ENCODE measurements around the gene RBPMS2. TPM values are rescaled to one million over a fixed set of nuclear protein-coding genes. Genes with fewer than 3 reads are reported as not detected.
"Not testable (repeated sequence)": the region's sequence is repeated elsewhere in the genome, so short reads cannot be mapped to it uniquely, and the experiment has no call there.

Gene RBPMS2
- total and polyA plus RNA-seq, 7 donors = 1.6 to 3.6 (median 2.0) TPM

- Histone ChIP-seq H3K27ac (no peak overlapping the region), H3K9me3 (no peaks in the 10 kb centered on the region), H3K4me3 (no peak overlapping the region), H3K36me3 (ENCODE audit: insufficient read depth in 1 of 2, low read depth in 1 of 2) (no peaks in the 10 kb centered on the region), H3K4me1 (peaks cover under 1% of the 10 kb centered on the region), H3K27me3 (ENCODE audit: insufficient read depth in 3 of 3, low read length in 2 of 3) (no peaks in the 10 kb centered on the region)
- no peak for TF ChIP-seq CTCF (IDR thresholded peaks at IDR 0.05)
- 94 to 99% (median 94%) methylated on average over 11 of the region's 11 CpGs for WGBS, 3 donors
- DNase-seq (no peak), ATAC-seq (no peak)
- intact Hi-C loops (cut with DNase I) = no loop called here
Observed at GRCh38 chr15:64743691-64744090, 31.7 kb downstream of the RBPMS2 start.

GRCh38 chr15:64742921-64743320 is 32.5 kb downstream of the RBPMS2 start:
- no peak for DNase-seq
- intact Hi-C loops (cut with DNase I) = no loop called here
- Histone ChIP-seq H3K27ac (no peak overlapping the region), H3K9me3 (no peaks in the 10 kb centered on the region), H3K4me3 (no peak overlapping the region), H3K27me3 (ENCODE audit: insufficient read depth in 3 of 3, low read length in 2 of 3) (no peaks in the 10 kb centered on the region), H3K36me3 (ENCODE audit: insufficient read depth in 1 of 2, low read depth in 1 of 2) (no peaks in the 10 kb centered on the region), H3K4me1 (no peaks in the 10 kb centered on the region)
- ATAC-seq = no peak
- WGBS, 3 donors = 84 to 90% (median 87%) methylated on average over 13 of the region's 13 CpGs
- no peak for TF ChIP-seq CTCF (IDR thresholded peaks at IDR 0.05)

GRCh38 chr15:64742385-64742784 is 33.0 kb downstream of the RBPMS2 start:
- no peak for DNase-seq
- Histone ChIP-seq H3K9me3 (no peaks in the 10 kb centered on the region), H3K27me3 (ENCODE audit: insufficient read depth in 3 of 3, low read length in 2 of 3) (no peaks in the 10 kb centered on the region), H3K4me3 (no peak overlapping the region), H3K27ac (no peak overlapping the region), H3K36me3 (ENCODE audit: insufficient read depth in 1 of 2, low read depth in 1 of 2) (no peaks in the 10 kb centered on the region), H3K4me1 (no peaks in the 10 kb centered on the region)
- WGBS, 3 donors = 38 to 58% (median 57%) methylated on average over 8 of the region's 8 CpGs
- intact Hi-C loops (cut with DNase I) = no loop called here
- peak in 3 of 4 donors; percentile 37 to 73 (median 46) for ATAC-seq
- TF ChIP-seq CTCF (IDR thresholded peaks at IDR 0.05) = no peak

GRCh38 chr15:64741708-64742107 is 33.7 kb downstream of the RBPMS2 start:
- WGBS, 3 donors = 91 to 98% (median 94%) methylated on average over 13 to 16 of the region's 16 CpGs
- intact Hi-C loops (cut with DNase I); ATAC-seq: not testable (repeated sequence)

GRCh38 chr15:64740311-64741170 is 34.8 kb downstream of the RBPMS2 start:
- H3K4me1 ChIP-seq = no peaks in the 10 kb centered on the region
- TF ChIP-seq CTCF (IDR thresholded peaks at IDR 0.05) = no peak
- intact Hi-C loops (cut with DNase I) = no loop called here
- no peak overlapping the region for H3K27ac ChIP-seq
- no peak overlapping the region for H3K4me3 ChIP-seq
- ATAC-seq (peak in 3 of 4 donors; percentile 20 to 69 (median 33)), DNase-seq (peak in 1 of 2 donors; percentile 31)
- H3K27me3 ChIP-seq (ENCODE audit: insufficient read depth in 3 of 3, low read length in 2 of 3) = no peaks in the 10 kb centered on the region
- no peaks in the 10 kb centered on the region for H3K36me3 ChIP-seq (ENCODE audit: insufficient read depth in 1 of 2, low read depth in 1 of 2)
- no peaks in the 10 kb centered on the region for H3K9me3 ChIP-seq
- WGBS, 3 donors = 77 to 84% (median 79%) methylated on average over 30 to 31 of the region's 31 CpGs

More at GRCh38 chr15:64741708-64742107, 33.7 kb downstream of the RBPMS2 start:
- not testable (repeated sequence) for H3K27me3 ChIP-seq (ENCODE audit: insufficient read depth in 3 of 3, low read length in 2 of 3); H3K27ac ChIP-seq; DNase-seq; H3K9me3 ChIP-seq; H3K4me3 ChIP-seq; H3K36me3 ChIP-seq (ENCODE audit: insufficient read depth in 1 of 2, low read depth in 1 of 2); H3K4me1 ChIP-seq
